ENCODE measurements around the gene LRCH4.
"Not testable (repeated sequence)": the region's sequence is repeated elsewhere in the genome, so short reads cannot be mapped to it uniquely, and the experiment has no call there.

- not testable (repeated sequence) for TF ChIP-seq CTCF, POLR2A (IDR thresholded peaks at IDR 0.05)
Observed at GRCh38 chr7:100536695-100537094, 49.2 kb downstream of the LRCH4 start.

Data from lower leg skin (tissue), 3 donors.